Measurements from ENCODE around the gene ZNF214. TPM values are rescaled to one million over a fixed set of nuclear protein-coding genes. Genes with fewer than 3 reads are reported as not detected.

Gene ZNF214
- total and polyA plus RNA-seq, 2 experiments from 2014 or later, result 4.5 to 7.9 TPM

GRCh38 chr11:7014118-7014517 lies 6.0 kb downstream of the ZNF214 start:
- H3K9me3 ChIP-seq (ENCODE audit: low read depth), result no peaks in the 10 kb centered on the region
- no peak overlapping the region for H3K4me3 ChIP-seq
- no peak for DNase-seq (ENCODE audit: low read depth in 1 of 2, low spot score in 1 of 2)
- no peaks in the 10 kb centered on the region for H3K27me3 ChIP-seq
- TF ChIP-seq CTCF (IDR thresholded peaks at IDR 0.05; ENCODE audit: low read depth, low read length), result no peak
- peaks cover 18% of the 10 kb centered on the region for H3K4me1 ChIP-seq (ENCODE audit: low read depth)
- H3K27ac ChIP-seq, result no peak overlapping the region
- H3K36me3 ChIP-seq, result no peaks in the 10 kb centered on the region

GRCh38 chr11:7004482-7004881 lies 15.7 kb downstream of the ZNF214 start:
- no peak overlapping the region for H3K4me3 ChIP-seq
- peak in 1 of 2 donors; percentile 36 for DNase-seq (ENCODE audit: low read depth in 1 of 2, low spot score in 1 of 2)
- H3K9me3 ChIP-seq (ENCODE audit: low read depth), result no peaks in the 10 kb centered on the region
- H3K36me3 ChIP-seq, result no peaks in the 10 kb centered on the region
- H3K27me3 ChIP-seq, result no peaks in the 10 kb centered on the region
- no peak overlapping the region for H3K27ac ChIP-seq
- H3K4me1 ChIP-seq (ENCODE audit: low read depth), result no peaks in the 10 kb centered on the region
- TF ChIP-seq CTCF (IDR thresholded peaks at IDR 0.05; ENCODE audit: low read depth, low read length), result no peak

- TF ChIP-seq CTCF (IDR thresholded peaks at IDR 0.05; ENCODE audit: low read depth, low read length), result no peak
- H3K4me1 ChIP-seq (ENCODE audit: low read depth), result no peaks in the 10 kb centered on the region
- H3K9me3 ChIP-seq (ENCODE audit: low read depth), result no peaks in the 10 kb centered on the region
- H3K36me3 ChIP-seq, result no peaks in the 10 kb centered on the region
- no peaks in the 10 kb centered on the region for H3K27me3 ChIP-seq
- H3K4me3 ChIP-seq, result no peak overlapping the region
- DNase-seq (ENCODE audit: low read depth in 1 of 2, low spot score in 1 of 2), result no peak
- no peak overlapping the region for H3K27ac ChIP-seq
Observed at GRCh38 chr11:6995703-6996102, 24.4 kb downstream of the ZNF214 start.

GRCh38 chr11:6992457-6993417 lies 27.4 kb downstream of the ZNF214 start:
- H3K27ac ChIP-seq, result no peak overlapping the region
- DNase-seq (ENCODE audit: low read depth in 1 of 2, low spot score in 1 of 2), result peak in 1 of 2 donors; percentile 68
- no peak for TF ChIP-seq CTCF (IDR thresholded peaks at IDR 0.05; ENCODE audit: low read depth, low read length)
- no peaks in the 10 kb centered on the region for H3K4me1 ChIP-seq (ENCODE audit: low read depth)
- no peak overlapping the region for H3K4me3 ChIP-seq
- H3K36me3 ChIP-seq, result no peaks in the 10 kb centered on the region
- H3K27me3 ChIP-seq, result no peaks in the 10 kb centered on the region
- H3K9me3 ChIP-seq (ENCODE audit: low read depth), result no peaks in the 10 kb centered on the region

GRCh38 chr11:6992026-6992425 lies 28.1 kb downstream of the ZNF214 start:
- H3K27ac ChIP-seq, result no peak overlapping the region
- peak in 1 of 2 donors; percentile 25 for DNase-seq (ENCODE audit: low read depth in 1 of 2, low spot score in 1 of 2)
- H3K4me1 ChIP-seq (ENCODE audit: low read depth), result no peaks in the 10 kb centered on the region
- H3K9me3 ChIP-seq (ENCODE audit: low read depth), result no peaks in the 10 kb centered on the region
- TF ChIP-seq CTCF (IDR thresholded peaks at IDR 0.05; ENCODE audit: low read depth, low read length), result no peak
- no peaks in the 10 kb centered on the region for H3K36me3 ChIP-seq
- no peaks in the 10 kb centered on the region for H3K27me3 ChIP-seq
- H3K4me3 ChIP-seq, result no peak overlapping the region

Data from cardiac muscle cell (in vitro differentiated cells and primary cell).